Erythroblast (primary cell): ENCODE measurements around the gene EXOC6.

Experiments
- GATA1 ChIP-seq: IDR thresholded peaks from 2 replicates; pipeline ENCODE4 v1.6.1; 2011; ENCODE audit warnings: low read depth, mild to moderate bottlenecking, control low read depth, low read length, moderate library complexity
- POLR2A ChIP-seq: IDR thresholded peaks from 2 replicates; pipeline ENCODE4 v1.6.1; 2011; ENCODE audit warnings: mild to moderate bottlenecking, low read length

DNA sequence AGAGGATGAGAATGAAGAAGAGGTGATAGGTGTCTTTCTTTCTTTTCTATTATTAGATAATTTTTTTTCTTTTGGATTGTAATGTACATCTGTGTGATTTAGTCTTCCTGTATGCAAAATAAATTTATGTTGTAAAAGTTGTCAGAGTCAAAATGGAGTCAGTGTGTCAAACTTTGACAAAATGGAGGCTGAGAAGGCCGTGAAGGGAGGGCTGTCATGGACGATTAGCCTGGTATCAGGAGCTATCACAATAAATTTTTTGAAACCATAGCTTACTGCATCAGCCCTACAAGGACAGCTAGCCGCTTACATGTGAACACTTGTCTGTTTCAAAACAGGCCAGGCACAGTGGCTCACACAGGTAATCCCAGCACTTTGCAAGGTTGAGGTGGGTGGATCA, 67.6 kb downstream of the EXOC6 start:
- no peak for TF ChIP-seq POLR2A
- TF ChIP-seq GATA1, result no peak
